ENCODE data around the gene FAM149B1. TPM values are rescaled to one million over a fixed set of nuclear protein-coding genes. Genes with fewer than 3 reads are reported as not detected.

Gene FAM149B1
- polyA plus RNA-seq, 1 donor from 2014 or later: 53.5 TPM

Small RNAs within 50 kb of the gene (small RNA-seq; reads per million reads assigned to genes)
- gene RF00019 (0 to 1.2 (median 0) reads per million in 3 experiments), gene RNU6-833P (0 reads per million in 3 experiments), gene SNORA11F (18.9 to 65.2 (median 59.2) reads per million in 3 experiments)

Other genes starting within 250 kb of the FAM149B1 start
- gene PLA2G12B, start 213.3 kb upstream of the FAM149B1 start, polyA plus RNA-seq: not detected in 2 replicates
- gene P4HA1, start 71.3 kb upstream of the FAM149B1 start, polyA plus RNA-seq: 16.4 and 24.2 TPM in 2 replicates
- gene NUDT13, start 57.7 kb upstream of the FAM149B1 start, polyA plus RNA-seq: 1.8 and 3.2 TPM in 2 replicates
- 30.0 and 33.2 TPM in 2 replicates for gene ECD, start 111 bp upstream of the FAM149B1 start, polyA plus RNA-seq
- gene DNAJC9, start 79.1 kb downstream of the FAM149B1 start, polyA plus RNA-seq: 79.5 and 88.0 TPM in 2 replicates
- 74.6 and 80.6 TPM in 2 replicates for gene MRPS16, start 84.5 kb downstream of the FAM149B1 start, polyA plus RNA-seq
- gene CFAP70, start 190.7 kb downstream of the FAM149B1 start, polyA plus RNA-seq: 5.8 and 7.3 TPM in 2 replicates
- 23.9 and 26.2 TPM in 2 replicates for gene ANXA7, start 245.9 kb downstream of the FAM149B1 start, polyA plus RNA-seq

All from neural cell (in vitro differentiated cells).